A549 (cell line): ENCODE results near the gene PBX3. TPM values are rescaled to one million over a fixed set of nuclear protein-coding genes. Genes with fewer than 3 reads are reported as not detected.

Source experiments
- ATAC-seq, 2 experiments: fragments of 200-7000 bp in 1 of 2; fragments of >200 bp in 1 of 2; cut with Nextera tagmentation in 1 of 2; cut with Tn5 transposase in 1 of 2; 3 replicates each; pipeline versions ENCODE4 v1.8.0 to v1.9.1; 2018 to 2020; ENCODE audit warnings: mild to moderate bottlenecking in 1 of 2, moderate library complexity in 1 of 2
- CTCF ChIA-PET: fragments of 300-600 bp; sonication (Branson Sonifier 250); formaldehyde crosslinking; extraction: SDS; loops from one replicate; lab custom pipeline; 2021; ENCODE audit warnings: antibody characterized with exemption, inconsistent platforms; lab: Yijun Ruan, JAX
- POLR2A ChIA-PET: fragments of 350-600 bp; formaldehyde crosslinking; extraction: SDS; loops from one replicate; lab custom pipeline; 2021; ENCODE audit warnings: antibody characterized with exemption, inconsistent platforms; lab: Yijun Ruan, JAX
- DNase-seq, 2 experiments: peaks; one replicate each; pipeline versions ENCODE4 v3.0.0 to v3.0.0-alpha.2; 2011 to 2016; ENCODE audit warnings: low read depth in 1 of 2, low spot score in 1 of 2
- FAIRE-seq: peaks from 2 replicates; lab custom pipeline; 2011; peaks lifted over from hg19 to GRCh38; lab: Jason Lieb, UNC
- H3K27ac ChIP-seq, 2 experiments: fragments of >200 bp; sonication (Bioruptor Twin); formaldehyde crosslinking; 3 replicates each; pipeline ENCODE4 v1.5.1; 2016 to 2017
- H3K4me1 ChIP-seq: fragments of >200 bp; sonication (Bioruptor Twin); formaldehyde crosslinking; 3 replicates; pipeline ENCODE4 v1.6.1; 2016
- H3K4me2 ChIP-seq: fragments of >200 bp; sonication (Bioruptor Twin); formaldehyde crosslinking; 3 replicates; pipeline ENCODE4 v1.6.1; 2016
- H3K4me3 ChIP-seq: fragments of >200 bp; sonication (Bioruptor Twin); formaldehyde crosslinking; 3 replicates; pipeline ENCODE4 v1.5.1; 2016
- H3K9me3 ChIP-seq: fragments of >200 bp; sonication (Bioruptor Twin); formaldehyde crosslinking; 3 replicates; pipeline ENCODE4 v1.6.1; 2016
- CBX2 ChIP-seq: fragments of 200-600 bp; sonication (generic); IDR thresholded peaks from 2 replicates; pipeline ENCODE4 v1.6.1; 2016; ENCODE audit warnings: low read depth, mild to moderate bottlenecking, borderline replicate concordance
- CEBPB ChIP-seq, 2 experiments: fragments of >200 bp in 1 of 2; sonication (Bioruptor Twin) in 1 of 2; formaldehyde crosslinking in 1 of 2; IDR thresholded peaks; 2 replicates each; pipeline ENCODE4 v1.6.1; 2012 to 2016
- CHD2 ChIP-seq: fragments of 150-350 bp; IDR thresholded peaks from 2 replicates; pipeline ENCODE4 v1.6.1; 2014; ENCODE audit warnings: low read length; ENCODE audit not compliant: partially characterized antibody
- CHD4 ChIP-seq: fragments of 200-600 bp; sonication (generic); IDR thresholded peaks from 2 replicates; pipeline ENCODE4 v1.6.1; 2016; ENCODE audit warnings: antibody characterized with exemption, mild to moderate bottlenecking, borderline replicate concordance
- EHMT2 ChIP-seq: fragments of 200-600 bp; sonication (generic); IDR thresholded peaks from 2 replicates; pipeline ENCODE4 v1.6.1; 2016; ENCODE audit warnings: antibody characterized with exemption, low read depth, mild to moderate bottlenecking, moderate library complexity
- FOXS1 ChIP-seq: fragments of 250-450 bp; sonication (Bioruptor Pico); IDR thresholded peaks from 2 replicates; pipeline ENCODE4 v1.5.0; 2020; ENCODE audit warnings: mild to moderate bottlenecking, moderate library complexity
- GATA3 ChIP-seq: IDR thresholded peaks from 2 replicates; pipeline ENCODE4 v1.6.1; 2012; ENCODE audit warnings: borderline replicate concordance
- HOXA7 ChIP-seq: fragments of 250-450 bp; sonication (Bioruptor Pico); IDR thresholded peaks from 2 replicates; pipeline ENCODE4 v1.5.0; 2020; ENCODE audit warnings: mild to moderate bottlenecking, moderate library complexity
- HOXB5 ChIP-seq: fragments of 250-450 bp; sonication (Bioruptor Pico); IDR thresholded peaks from 2 replicates; pipeline ENCODE4 v1.5.0; 2020; ENCODE audit warnings: mild to moderate bottlenecking, moderate library complexity
- JUNB ChIP-seq: fragments of >200 bp; sonication (Bioruptor Twin); formaldehyde crosslinking; IDR thresholded peaks from 2 replicates; pipeline ENCODE4 v1.6.1; 2016
- KDM1A ChIP-seq: fragments of 200-600 bp; sonication (generic); IDR thresholded peaks from 2 replicates; pipeline ENCODE4 v1.6.1; 2016; ENCODE audit warnings: low read depth, mild to moderate bottlenecking
- MAFK ChIP-seq: fragments of 450-650 bp; IDR thresholded peaks from 2 replicates; pipeline ENCODE4 v1.6.1; 2014; ENCODE audit not compliant: partially characterized antibody
- MAZ ChIP-seq: fragments of 150-350 bp; IDR thresholded peaks from 2 replicates; pipeline ENCODE4 v1.6.1; 2014; ENCODE audit warnings: antibody characterized with exemption, low read depth, low read length, borderline replicate concordance
- NPAS2 ChIP-seq: fragments of 250-450 bp; sonication (Bioruptor Pico); IDR thresholded peaks from 2 replicates; pipeline ENCODE4 v1.8.0; 2022; ENCODE audit warnings: mild to moderate bottlenecking, moderate library complexity, borderline replicate concordance
- NR3C1 ChIP-seq: fragments of >200 bp; sonication (Bioruptor Twin); formaldehyde crosslinking; IDR thresholded peaks from 3 replicates; pipeline ENCODE4 v1.6.1; 2017
- PBX3 ChIP-seq: IDR thresholded peaks from 2 replicates; pipeline ENCODE4 v1.6.1; 2012
- POLR2A ChIP-seq: IDR thresholded peaks from 2 replicates; pipeline ENCODE4 v1.6.1; 2012; ENCODE audit warnings: mild to moderate bottlenecking, low read length
- RARB ChIP-seq: fragments of 250-450 bp; sonication (Bioruptor Pico); IDR thresholded peaks from 2 replicates; pipeline ENCODE4 v1.8.0; 2021; ENCODE audit warnings: mild to moderate bottlenecking, moderate library complexity
- REST ChIP-seq: fragments of 200-600 bp; sonication (generic); IDR thresholded peaks from 2 replicates; pipeline ENCODE4 v1.6.1; 2016; ENCODE audit warnings: antibody characterized with exemption, mild to moderate bottlenecking, moderate library complexity
- RNF2 ChIP-seq: fragments of 200-600 bp; sonication (generic); IDR thresholded peaks from 2 replicates; pipeline ENCODE4 v1.6.1; 2016; ENCODE audit warnings: low read depth, mild to moderate bottlenecking, antibody characterized with exemption, moderate library complexity, borderline replicate concordance
- ZC3H11A ChIP-seq: fragments of 450-650 bp; IDR thresholded peaks from 2 replicates; pipeline ENCODE4 v1.6.1; 2014; ENCODE audit warnings: antibody characterized with exemption, mild to moderate bottlenecking
- ZFP36 ChIP-seq: fragments of 450-650 bp; IDR thresholded peaks from 2 replicates; pipeline ENCODE4 v1.6.1; 2014; ENCODE audit warnings: borderline replicate concordance; ENCODE audit not compliant: partially characterized antibody
- ZSCAN20 ChIP-seq: fragments of 250-450 bp; sonication (Bioruptor Pico); IDR thresholded peaks from 2 replicates; pipeline ENCODE4 v1.8.0; 2022; ENCODE audit warnings: mild to moderate bottlenecking, moderate library complexity
- WGBS: methylation state at CpG from one replicate; pipeline ENCODE4 v1.1.6; 2017; ENCODE audit errors: missing lambda C conversion rate; 5-methylcytosine and 5-hydroxymethylcytosine counted together
- polyA plus RNA-seq, 4 experiments: library from polyadenylated mRNA; depleted of rRNA in 3 of 4; stranded (reverse); fragments of >200 nt; fragmentation: RNase III in 1 of 4; extraction: RNeasy Plus Mini Kit Qiagen cat#74134 plus additional on column Dnase treatment in 1 of 4; gene quantifications; 2 replicates in 3 of 4; 3 replicates in 1 of 4; pipeline ENCODE4 v1.2.3, GENCODE V29; 2011 to 2017

The PBX3 gene
- polyA plus RNA-seq, 2 of the 4 experiments (the other 2 are of a cell fraction): 10.7 to 23.5 TPM

GRCh38 chr9:125821078-125821477 lies 73.9 kb downstream of the PBX3 start:
- H3K4me2 ChIP-seq: no peak overlapping the region
- WGBS: 88% methylated on average over 4 of the region's 4 CpGs
- DNase-seq (no peak), ATAC-seq (no peak)
- H3K4me3 ChIP-seq: no peak overlapping the region
- H3K4me1 ChIP-seq: peaks cover 5% of the 10 kb centered on the region; the same call in 2 of the 3 replicates
- no peaks in the 10 kb centered on the region for H3K9me3 ChIP-seq
- ChIA-PET CTCF (no interaction called here), POLR2A (no interaction called here)
- no peak overlapping the region for H3K27ac ChIP-seq
- no peak for TF ChIP-seq PBX3
- no peak for TF ChIP-seq MAFK
- no peak for TF ChIP-seq NPAS2 (CRISPR knock-in tag)
- no peak for TF ChIP-seq REST
- TF ChIP-seq KDM1A: no peak
- no peak for TF ChIP-seq RARB
- TF ChIP-seq CEBPB (IDR thresholded peaks at IDR 0.05): no peak
- no peak for TF ChIP-seq ZC3H11A
- TF ChIP-seq, all 56 proteins: peak for 0
- FAIRE-seq: no peak

- no peak overlapping the region for H3K4me3 ChIP-seq
- ATAC-seq (no peak), DNase-seq (no peak), FAIRE-seq (no peak)
- WGBS: 57% methylated on average over 2 of the region's 2 CpGs
- ChIA-PET CTCF (interaction anchor here (1.6 kb wide), 1 partner anchor 20 kb away, joined by 3 read pairs; no protein-coding TSS in a partner anchor), POLR2A (no interaction called here)
- TF ChIP-seq REST: no peak
- TF ChIP-seq CHD2: no peak
- no peak for TF ChIP-seq CBX2
- no peak for TF ChIP-seq JUNB
- no peak for TF ChIP-seq MAZ
- TF ChIP-seq CHD4: no peak
- TF ChIP-seq ZFP36: no peak
- no peak for TF ChIP-seq POLR2A
- TF ChIP-seq RARB: no peak
- TF ChIP-seq GATA3: no peak
- no peak for TF ChIP-seq RNF2
- no peak for TF ChIP-seq FOXS1 (CRISPR knock-in tag)
- no peak for TF ChIP-seq ZSCAN20 (CRISPR knock-in tag)
- TF ChIP-seq HOXA7 (CRISPR knock-in tag): no peak
- no peak for TF ChIP-seq EHMT2
- TF ChIP-seq ZC3H11A: no peak
- TF ChIP-seq NR3C1: no peak
- TF ChIP-seq HOXB5 (CRISPR knock-in tag): no peak
- H3K27ac ChIP-seq: no peak overlapping the region
- no peak overlapping the region for H3K4me2 ChIP-seq
- H3K4me1 ChIP-seq: peaks cover 7% of the 10 kb centered on the region; the same call in 2 of the 3 replicates
- H3K9me3 ChIP-seq: no peaks in the 10 kb centered on the region
These were observed 75.0 kb downstream of the PBX3 start for GRCh38 chr9:125822160-125822559.
